ENCODE results near the gene CACNB3.

CACNB3 gene

DNA sequence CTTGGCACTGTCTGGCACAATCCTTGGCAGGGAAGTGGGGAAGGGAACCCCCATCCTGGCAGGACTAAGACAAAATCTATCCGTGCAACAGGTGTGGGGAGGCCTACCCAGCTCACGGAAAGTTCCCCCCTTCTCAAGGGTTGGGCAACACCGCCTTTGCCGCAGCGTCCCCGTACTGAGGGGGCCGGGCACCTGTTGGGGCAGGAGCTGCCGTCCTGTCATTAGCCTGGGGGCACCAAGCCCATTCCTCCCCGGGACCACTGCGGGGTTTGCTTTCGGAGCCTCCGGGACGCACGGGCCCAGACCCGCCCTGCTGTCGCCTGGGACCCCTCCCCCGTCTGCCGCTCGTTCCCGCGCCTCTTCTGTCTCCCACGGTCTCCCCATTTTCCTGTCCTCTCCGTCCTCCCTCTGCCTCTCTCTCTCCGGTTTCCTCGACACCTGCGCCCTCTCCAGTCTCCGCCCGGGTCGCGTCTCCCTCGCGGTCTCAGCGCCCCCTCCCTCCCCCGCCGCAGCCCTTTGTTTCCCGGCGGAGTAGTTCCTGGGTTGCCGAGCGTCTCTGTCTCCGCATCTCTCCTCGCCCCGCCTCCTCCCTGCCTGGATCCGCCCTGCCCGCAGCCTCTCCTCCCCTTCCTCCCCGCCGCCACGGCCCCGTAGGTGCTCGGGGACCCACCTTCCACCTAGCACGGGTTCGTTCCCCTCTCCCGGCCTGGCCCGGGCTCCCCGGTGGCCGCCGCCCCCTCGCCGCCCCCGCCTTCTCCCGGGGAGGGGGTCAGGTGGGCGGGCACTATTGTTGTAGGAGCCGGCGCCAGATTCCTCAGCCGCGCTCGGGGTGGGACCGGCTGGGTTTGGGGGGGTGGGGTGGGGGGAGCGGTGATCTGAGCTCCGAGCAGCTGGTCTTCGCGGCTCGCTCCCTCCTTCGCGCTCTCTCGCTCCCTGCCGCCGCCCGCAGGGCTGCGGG, at the start of gene CACNB3:
CACNB3 (plus strand) TSS at position 624 of the 958 bp plus-strand sequence. CDS start 434 bp downstream, outside the sequence.
- Histone ChIP-seq H3K27ac (ENCODE audit: low read depth, low read length) (no peak within 1 kb of the TSS), H3K4me3 (ENCODE audit: low read depth in 1 of 2, low read length in 2 of 2) (peak within 1 kb of the TSS; percentile 73 to 80), H3K4me1 (ENCODE audit: control insufficient read depth in 1 of 2, insufficient read depth in 2 of 2, low read length in 2 of 2) (peaks cover 37 to 40% of the 10 kb centered on the region in 2 donors), H3K9me3 (ENCODE audit: control insufficient read depth in 1 of 2, low read length in 2 of 2) (no peaks in the 10 kb centered on the region), H3K27me3 (ENCODE audit: control insufficient read depth in 1 of 2, insufficient read depth in 2 of 2, low read length in 2 of 2) (no peaks in the 10 kb centered on the region), H3K9ac (ENCODE audit: low read depth in 1 of 2, low read length in 2 of 2) (peak within 1 kb of the TSS; percentile 28 to 63), H3K36me3 (ENCODE audit: control insufficient read depth in 1 of 2, insufficient read depth in 2 of 2, low read length in 2 of 2) (peaks cover 0 to under 1% of the 10 kb centered on the region in 2 donors)

DNA sequence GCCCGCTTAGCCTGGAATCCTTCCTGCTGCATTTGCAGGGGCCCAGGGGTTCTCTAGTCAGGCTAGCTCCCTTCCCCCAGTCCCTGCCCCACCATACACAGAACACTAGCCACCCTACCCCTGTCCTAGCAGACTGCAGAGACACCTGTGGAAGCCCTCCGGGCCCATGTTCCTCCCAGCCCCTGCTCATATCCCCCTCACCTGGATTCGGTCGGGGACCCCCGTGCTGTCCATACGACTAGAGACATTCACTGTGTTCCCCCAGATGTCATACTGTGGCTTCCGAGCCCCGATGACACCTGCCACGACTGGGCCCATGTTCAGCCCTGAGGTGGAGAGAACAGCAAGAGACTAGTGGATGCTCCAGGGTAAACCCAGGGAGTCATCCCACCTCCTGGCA, 49.6 kb upstream of the CACNB3 start:
- Histone ChIP-seq H3K27me3 (ENCODE audit: control insufficient read depth in 1 of 2, insufficient read depth in 2 of 2, low read length in 2 of 2) (no peaks in the 10 kb centered on the region), H3K9ac (ENCODE audit: low read depth in 1 of 2, low read length in 2 of 2) (no peak overlapping the region), H3K36me3 (ENCODE audit: control insufficient read depth in 1 of 2, insufficient read depth in 2 of 2, low read length in 2 of 2) (peaks cover 36 to 71% of the 10 kb centered on the region in 2 donors), H3K9me3 (ENCODE audit: control insufficient read depth in 1 of 2, low read length in 2 of 2) (no peaks in the 10 kb centered on the region), H3K4me3 (ENCODE audit: low read depth in 1 of 2, low read length in 2 of 2) (no peak overlapping the region), H3K4me1 (ENCODE audit: control insufficient read depth in 1 of 2, insufficient read depth in 2 of 2, low read length in 2 of 2) (peaks cover 5 to 7% of the 10 kb centered on the region in 2 donors), H3K27ac (ENCODE audit: low read depth, low read length) (no peak overlapping the region)

DNA sequence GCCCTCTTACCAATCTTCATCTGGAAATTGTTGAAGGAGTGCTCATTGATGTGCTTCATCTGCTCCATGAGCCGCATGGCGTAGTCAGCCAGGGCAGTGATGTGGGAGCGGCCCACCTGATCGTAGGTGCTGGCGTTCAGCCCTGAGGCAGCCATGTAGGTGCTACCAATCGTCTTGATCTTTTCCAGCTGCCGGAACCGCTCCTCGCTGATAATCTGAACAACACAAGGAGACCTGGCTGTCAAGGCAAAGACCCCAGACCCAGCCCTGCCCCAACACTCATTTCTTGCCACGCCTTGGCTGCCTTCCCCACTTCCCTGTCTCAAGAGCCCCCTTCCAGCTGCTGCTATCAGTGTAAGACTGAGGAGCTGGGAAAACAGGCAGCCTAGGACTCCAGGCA, 47.5 kb upstream of the CACNB3 start:
- no peaks in the 10 kb centered on the region for H3K9me3 ChIP-seq (ENCODE audit: control insufficient read depth in 1 of 2, low read length in 2 of 2)
- peaks cover 53 to 84% of the 10 kb centered on the region in 2 donors for H3K36me3 ChIP-seq (ENCODE audit: control insufficient read depth in 1 of 2, insufficient read depth in 2 of 2, low read length in 2 of 2)
- no peak overlapping the region for H3K27ac ChIP-seq (ENCODE audit: low read depth, low read length)
- H3K27me3 ChIP-seq (ENCODE audit: control insufficient read depth in 1 of 2, insufficient read depth in 2 of 2, low read length in 2 of 2): no peaks in the 10 kb centered on the region
- no peak overlapping the region for H3K9ac ChIP-seq (ENCODE audit: low read depth in 1 of 2, low read length in 2 of 2)
- no peak overlapping the region for H3K4me3 ChIP-seq (ENCODE audit: low read depth in 1 of 2, low read length in 2 of 2)
- H3K4me1 ChIP-seq (ENCODE audit: control insufficient read depth in 1 of 2, insufficient read depth in 2 of 2, low read length in 2 of 2): peaks cover 2 to 5% of the 10 kb centered on the region in 2 donors

DNA sequence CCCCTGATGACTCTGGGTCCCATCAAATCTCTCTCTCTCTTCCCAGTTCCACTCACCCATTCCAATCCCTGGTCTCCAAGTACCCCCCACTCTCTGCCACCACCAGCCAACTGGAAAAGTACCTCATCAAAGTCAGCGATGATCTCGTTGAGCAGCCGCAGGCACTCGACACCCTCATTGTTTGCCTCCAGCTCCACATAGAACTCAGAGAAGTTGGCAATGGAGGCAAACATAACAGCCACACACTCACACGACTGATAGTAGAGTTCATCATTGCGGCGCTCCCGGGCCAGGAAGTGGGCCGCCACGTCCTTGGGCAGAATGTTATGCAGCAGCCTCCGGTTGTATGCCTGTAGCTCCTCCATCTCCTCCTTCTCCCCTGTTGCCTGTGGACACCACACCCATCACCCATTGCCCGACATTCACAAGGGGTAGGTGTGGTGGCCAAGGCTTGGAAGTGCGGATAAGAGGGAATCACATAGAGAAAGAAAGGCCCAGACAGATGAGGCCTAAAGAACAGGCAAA, 46.6 kb upstream of the CACNB3 start:
- Histone ChIP-seq H3K27ac (ENCODE audit: low read depth, low read length) (no peak overlapping the region), H3K27me3 (ENCODE audit: control insufficient read depth in 1 of 2, insufficient read depth in 2 of 2, low read length in 2 of 2) (no peaks in the 10 kb centered on the region), H3K4me1 (ENCODE audit: control insufficient read depth in 1 of 2, insufficient read depth in 2 of 2, low read length in 2 of 2) (no peaks in the 10 kb centered on the region), H3K4me3 (ENCODE audit: low read depth in 1 of 2, low read length in 2 of 2) (no peak overlapping the region), H3K9me3 (ENCODE audit: control insufficient read depth in 1 of 2, low read length in 2 of 2) (no peaks in the 10 kb centered on the region), H3K9ac (ENCODE audit: low read depth in 1 of 2, low read length in 2 of 2) (no peak overlapping the region), H3K36me3 (ENCODE audit: control insufficient read depth in 1 of 2, insufficient read depth in 2 of 2, low read length in 2 of 2) (peaks cover 51 to 84% of the 10 kb centered on the region in 2 donors)

DNA sequence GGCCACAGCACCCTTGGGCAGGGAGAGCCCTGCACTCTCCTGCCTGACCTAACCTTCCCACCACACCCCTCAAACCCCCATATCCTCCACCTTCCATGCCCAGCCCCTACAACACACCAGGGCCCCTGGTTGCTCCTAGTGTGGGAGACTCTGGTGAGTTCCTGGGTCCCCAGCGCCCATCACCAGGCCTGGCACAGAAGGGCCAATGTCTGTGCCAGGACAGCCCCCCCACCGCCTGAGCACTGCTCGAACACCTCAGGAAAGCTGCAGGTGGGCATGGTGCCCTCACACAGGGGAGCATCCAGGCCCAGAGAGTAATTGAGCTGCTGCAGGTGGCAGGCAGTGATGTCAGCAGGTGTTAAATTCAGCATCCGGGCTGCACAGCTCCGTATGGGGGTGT, 44.6 kb upstream of the CACNB3 start:
- Histone ChIP-seq H3K27me3 (ENCODE audit: control insufficient read depth in 1 of 2, insufficient read depth in 2 of 2, low read length in 2 of 2) (no peaks in the 10 kb centered on the region), H3K27ac (ENCODE audit: low read depth, low read length) (no peak overlapping the region), H3K9ac (ENCODE audit: low read depth in 1 of 2, low read length in 2 of 2) (no peak overlapping the region), H3K36me3 (ENCODE audit: control insufficient read depth in 1 of 2, insufficient read depth in 2 of 2, low read length in 2 of 2) (peaks cover 54 to 81% of the 10 kb centered on the region in 2 donors), H3K4me3 (ENCODE audit: low read depth in 1 of 2, low read length in 2 of 2) (no peak overlapping the region), H3K4me1 (ENCODE audit: control insufficient read depth in 1 of 2, insufficient read depth in 2 of 2, low read length in 2 of 2) (no peaks in the 10 kb centered on the region), H3K9me3 (ENCODE audit: control insufficient read depth in 1 of 2, low read length in 2 of 2) (no peaks in the 10 kb centered on the region)

DNA sequence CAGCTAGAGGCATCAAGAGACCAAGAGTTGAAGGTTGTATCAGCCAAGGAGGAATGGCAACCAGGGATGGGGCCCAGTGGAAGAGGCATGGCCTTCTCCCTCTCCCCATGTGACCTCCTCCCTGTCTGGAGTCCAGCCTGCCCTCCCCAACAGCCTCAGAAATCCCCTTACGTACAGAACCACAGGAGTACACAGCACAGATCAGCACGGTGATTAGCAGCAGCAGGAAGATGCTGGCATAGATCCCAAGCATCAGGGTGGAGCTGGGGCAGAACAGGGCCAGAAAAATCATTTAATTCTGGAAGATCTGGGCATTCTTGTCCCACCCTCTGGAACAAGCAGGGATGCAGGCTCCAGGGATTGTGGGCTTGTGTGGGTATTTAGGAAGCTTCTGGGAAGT, 43.8 kb upstream of the CACNB3 start:
- Histone ChIP-seq H3K27ac (ENCODE audit: low read depth, low read length) (no peak overlapping the region), H3K4me3 (ENCODE audit: low read depth in 1 of 2, low read length in 2 of 2) (no peak overlapping the region), H3K9me3 (ENCODE audit: control insufficient read depth in 1 of 2, low read length in 2 of 2) (no peaks in the 10 kb centered on the region), H3K27me3 (ENCODE audit: control insufficient read depth in 1 of 2, insufficient read depth in 2 of 2, low read length in 2 of 2) (no peaks in the 10 kb centered on the region), H3K36me3 (ENCODE audit: control insufficient read depth in 1 of 2, insufficient read depth in 2 of 2, low read length in 2 of 2) (peaks cover 54 to 77% of the 10 kb centered on the region in 2 donors), H3K9ac (ENCODE audit: low read depth in 1 of 2, low read length in 2 of 2) (no peak overlapping the region), H3K4me1 (ENCODE audit: control insufficient read depth in 1 of 2, insufficient read depth in 2 of 2, low read length in 2 of 2) (peaks cover 0 to 2% of the 10 kb centered on the region in 2 donors)

DNA sequence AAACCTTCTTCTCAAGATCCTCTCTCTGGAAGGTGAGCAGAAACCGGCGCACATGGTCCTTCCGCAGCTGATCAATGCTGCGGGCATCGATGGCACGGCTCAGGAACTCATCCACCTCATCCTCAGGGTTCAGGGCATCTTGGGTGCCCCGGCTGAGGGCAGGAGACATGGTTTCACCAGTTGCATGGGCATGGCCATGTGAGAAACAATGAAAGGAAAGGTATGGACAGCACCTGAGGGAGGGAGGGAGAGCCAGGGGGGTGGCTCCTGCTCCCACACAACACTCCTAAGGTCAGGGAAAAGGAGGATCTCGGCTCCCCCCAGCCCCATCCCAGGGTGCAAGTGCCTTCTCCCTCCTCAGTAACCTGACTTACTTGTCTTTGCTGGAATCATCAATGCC, 43.0 kb upstream of the CACNB3 start:
- no peak overlapping the region for H3K27ac ChIP-seq (ENCODE audit: low read depth, low read length)
- no peaks in the 10 kb centered on the region for H3K9me3 ChIP-seq (ENCODE audit: control insufficient read depth in 1 of 2, low read length in 2 of 2)
- no peaks in the 10 kb centered on the region for H3K27me3 ChIP-seq (ENCODE audit: control insufficient read depth in 1 of 2, insufficient read depth in 2 of 2, low read length in 2 of 2)
- H3K9ac ChIP-seq (ENCODE audit: low read depth in 1 of 2, low read length in 2 of 2): no peak overlapping the region
- peaks cover 7 to 10% of the 10 kb centered on the region in 2 donors for H3K4me1 ChIP-seq (ENCODE audit: control insufficient read depth in 1 of 2, insufficient read depth in 2 of 2, low read length in 2 of 2)
- H3K4me3 ChIP-seq (ENCODE audit: low read depth in 1 of 2, low read length in 2 of 2): no peak overlapping the region
- H3K36me3 ChIP-seq (ENCODE audit: control insufficient read depth in 1 of 2, insufficient read depth in 2 of 2, low read length in 2 of 2): peaks cover 52 to 77% of the 10 kb centered on the region in 2 donors

DNA sequence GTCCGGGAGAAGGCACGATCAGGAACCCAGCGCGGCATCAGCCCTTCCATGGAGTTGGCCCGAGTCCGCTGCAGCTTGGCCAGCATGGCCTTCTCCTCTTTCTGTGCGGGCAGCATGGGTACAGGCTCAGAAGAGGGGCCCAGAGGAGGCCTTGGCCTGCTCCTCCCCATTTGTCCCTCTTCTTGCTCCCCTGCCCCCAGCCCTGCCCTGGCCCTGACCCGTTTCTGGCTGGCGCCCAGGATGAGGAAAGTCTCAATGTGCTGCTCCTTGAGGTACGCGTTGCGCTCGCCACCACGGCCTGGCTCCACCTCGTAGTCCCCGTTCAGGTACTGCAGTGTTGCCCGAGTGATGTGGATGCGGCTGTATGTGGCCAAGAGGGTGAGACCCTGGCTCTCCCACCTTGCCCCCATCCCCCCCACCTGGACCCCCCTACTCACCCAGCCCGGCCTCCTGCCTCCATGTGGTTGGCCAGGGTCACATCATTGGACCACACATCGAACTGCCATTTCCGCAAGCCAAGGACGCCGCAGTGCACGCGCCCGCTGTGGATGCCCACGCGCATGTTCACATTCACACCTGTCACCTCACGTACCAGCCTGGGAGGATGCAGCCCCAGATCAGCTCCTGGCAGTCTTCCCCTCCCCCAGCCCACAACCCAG, 42.2 kb upstream of the CACNB3 start:
- Histone ChIP-seq H3K36me3 (ENCODE audit: control insufficient read depth in 1 of 2, insufficient read depth in 2 of 2, low read length in 2 of 2) (peaks cover 44 to 70% of the 10 kb centered on the region in 2 donors), H3K27me3 (ENCODE audit: control insufficient read depth in 1 of 2, insufficient read depth in 2 of 2, low read length in 2 of 2) (no peaks in the 10 kb centered on the region), H3K4me1 (ENCODE audit: control insufficient read depth in 1 of 2, insufficient read depth in 2 of 2, low read length in 2 of 2) (peaks cover 14% of the 10 kb centered on the region in 2 donors), H3K9ac (ENCODE audit: low read depth in 1 of 2, low read length in 2 of 2) (no peak overlapping the region), H3K27ac (ENCODE audit: low read depth, low read length) (no peak overlapping the region), H3K4me3 (ENCODE audit: low read depth in 1 of 2, low read length in 2 of 2) (no peak overlapping the region), H3K9me3 (ENCODE audit: control insufficient read depth in 1 of 2, low read length in 2 of 2) (no peaks in the 10 kb centered on the region)

DNA sequence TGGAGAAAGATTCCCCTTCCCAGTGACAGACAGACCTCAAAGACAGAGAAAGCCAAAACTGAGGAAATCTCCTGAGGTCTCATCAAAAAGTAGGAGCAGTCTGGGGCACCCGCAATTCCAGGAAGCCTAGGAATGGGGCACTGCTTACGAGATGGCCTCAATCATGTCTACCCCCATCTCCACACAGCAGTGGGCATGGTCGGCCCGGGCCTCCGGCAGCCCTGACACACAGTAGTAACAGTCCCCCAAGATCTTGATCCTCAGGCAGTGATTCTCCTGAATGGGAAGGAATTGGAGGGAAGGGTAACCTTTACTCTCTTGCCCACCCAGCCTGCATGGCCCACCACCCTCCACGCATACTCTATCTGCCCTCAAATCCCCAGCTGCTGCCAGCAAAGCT, 41.3 kb upstream of the CACNB3 start:
- H3K36me3 ChIP-seq (ENCODE audit: control insufficient read depth in 1 of 2, insufficient read depth in 2 of 2, low read length in 2 of 2): peaks cover 36 to 64% of the 10 kb centered on the region in 2 donors
- H3K4me3 ChIP-seq (ENCODE audit: low read depth in 1 of 2, low read length in 2 of 2): no peak overlapping the region
- H3K9me3 ChIP-seq (ENCODE audit: control insufficient read depth in 1 of 2, low read length in 2 of 2): no peaks in the 10 kb centered on the region
- no peak overlapping the region for H3K27ac ChIP-seq (ENCODE audit: low read depth, low read length)
- no peaks in the 10 kb centered on the region for H3K27me3 ChIP-seq (ENCODE audit: control insufficient read depth in 1 of 2, insufficient read depth in 2 of 2, low read length in 2 of 2)
- H3K9ac ChIP-seq (ENCODE audit: low read depth in 1 of 2, low read length in 2 of 2): no peak overlapping the region
- H3K4me1 ChIP-seq (ENCODE audit: control insufficient read depth in 1 of 2, insufficient read depth in 2 of 2, low read length in 2 of 2): peaks cover 22% of the 10 kb centered on the region in 2 donors
